Measurements from ENCODE around the gene SMAD3. TPM values are rescaled to one million over a fixed set of nuclear protein-coding genes. Genes with fewer than 3 reads are reported as not detected.
"Not testable (repeated sequence)": the region's sequence is repeated elsewhere in the genome, so short reads cannot be mapped to it uniquely, and the experiment has no call there.

Gene SMAD3
- total RNA-seq, 2 experiments from 2014 or later: 33.7 to 40.8 TPM

DNA sequence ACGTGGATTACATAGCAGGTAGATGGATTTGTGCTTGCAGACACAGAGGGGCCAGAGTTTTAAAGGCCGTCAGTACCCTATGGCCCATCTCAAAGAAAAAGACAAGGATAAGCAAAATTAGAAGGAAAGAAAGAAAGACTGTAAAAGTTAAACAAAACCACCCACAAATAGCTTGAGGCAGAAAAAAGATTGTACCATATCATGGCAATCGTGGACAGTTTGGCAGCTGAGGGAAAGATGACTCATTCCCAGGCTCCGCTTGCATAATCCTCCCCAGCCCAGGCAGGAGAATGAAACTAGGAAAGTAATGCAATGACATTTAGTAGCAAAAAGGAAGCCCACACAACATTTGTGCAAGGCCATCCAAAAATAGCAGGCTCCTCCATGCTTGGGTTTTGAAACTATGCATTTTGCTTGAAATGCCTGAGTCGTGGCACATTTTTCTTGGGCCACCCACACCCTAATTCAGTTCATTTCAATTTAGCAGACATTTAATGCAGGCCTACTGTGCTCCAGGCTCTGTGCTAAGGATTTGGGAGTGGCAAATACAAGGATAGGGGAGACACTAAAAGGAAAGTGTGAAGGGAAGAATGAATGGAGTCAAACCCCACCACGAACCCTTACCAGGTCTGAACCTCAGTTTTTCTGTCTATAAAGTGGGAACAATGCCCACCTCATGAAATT lies 40.9 kb upstream of the SMAD3 start:
- H3K36me3 Mint-ChIP-seq (ENCODE audit: low read depth): no peaks in the 10 kb centered on the region
- peak overlapping the region; percentile 53 for H3K27ac Mint-ChIP-seq
- POLR2A ChIA-PET: no interaction called here
- DNase-seq (peak; percentile 75), ATAC-seq (peak; percentile 68)
- intact Hi-C loops (cut with DNase I, micrococcal nuclease): loop anchor here in 1 of 2 experiments (1.0 to 10.0 kb wide), 2 partner anchors 283 to 720 kb away; no protein-coding TSS in a partner anchor
- no peak overlapping the region for H3K4me3 Mint-ChIP-seq
- CTCF ChIA-PET: interaction anchor here (0.9 to 1.2 kb wide), 3 partner anchors 78 to 280 kb away, joined by 3 to 4 read pairs (median 4); no protein-coding TSS in a partner anchor
- peaks cover 6% of the 10 kb centered on the region for H3K27me3 Mint-ChIP-seq
- H3K9me3 Mint-ChIP-seq (ENCODE audit: low read depth): no peaks in the 10 kb centered on the region
- peaks cover 34% of the 10 kb centered on the region for H3K4me1 Mint-ChIP-seq

- Mint-ChIP-seq H3K27me3 (peaks cover 6% of the 10 kb centered on the region), H3K4me1 (peaks cover 34% of the 10 kb centered on the region), H3K27ac (peak overlapping the region; percentile 1), H3K9me3 (ENCODE audit: low read depth) (no peaks in the 10 kb centered on the region), H3K4me3 (no peak overlapping the region), H3K36me3 (ENCODE audit: low read depth) (no peaks in the 10 kb centered on the region)
- ATAC-seq: no peak
- POLR2A ChIA-PET: interaction anchor here (0.8 kb wide), 1 partner anchor 77 kb away, joined by 6 read pairs; no protein-coding TSS in a partner anchor
- no peak for DNase-seq
- CTCF ChIA-PET: interaction anchor here (1.0 to 1.2 kb wide), 2 partner anchors 78 to 280 kb away, joined by 4 read pairs; no protein-coding TSS in a partner anchor
- intact Hi-C loops (cut with DNase I, micrococcal nuclease): loop anchor here (1.0 to 10.0 kb wide), 3 partner anchors 77 to 720 kb away; no protein-coding TSS in a partner anchor
These were observed 40.4 kb upstream of the SMAD3 start for GRCh38 chr15:67024998-67025368.

- intact Hi-C loops (cut with DNase I, micrococcal nuclease): loop anchor here (5.0 to 10.0 kb wide), 2 partner anchors 76 to 719 kb away; no protein-coding TSS in a partner anchor
- peaks cover 34% of the 10 kb centered on the region for H3K4me1 Mint-ChIP-seq
- ATAC-seq (no peak), DNase-seq (no peak)
- H3K36me3 Mint-ChIP-seq (ENCODE audit: low read depth): no peaks in the 10 kb centered on the region
- no peaks in the 10 kb centered on the region for H3K9me3 Mint-ChIP-seq (ENCODE audit: low read depth)
- H3K4me3 Mint-ChIP-seq: no peak overlapping the region
- POLR2A ChIA-PET: interaction anchor here (0.8 kb wide), 1 partner anchor 76 kb away, joined by 6 read pairs; no protein-coding TSS in a partner anchor
- peaks cover 6% of the 10 kb centered on the region for H3K27me3 Mint-ChIP-seq
- H3K27ac Mint-ChIP-seq: no peak overlapping the region
- CTCF ChIA-PET: interaction anchor here (0.9 to 1.2 kb wide), 3 partner anchors 73 to 279 kb away, joined by 3 to 4 read pairs (median 4); no protein-coding TSS in a partner anchor
These were observed 39.4 kb upstream of the SMAD3 start for GRCh38 chr15:67025719-67026609.

DNA sequence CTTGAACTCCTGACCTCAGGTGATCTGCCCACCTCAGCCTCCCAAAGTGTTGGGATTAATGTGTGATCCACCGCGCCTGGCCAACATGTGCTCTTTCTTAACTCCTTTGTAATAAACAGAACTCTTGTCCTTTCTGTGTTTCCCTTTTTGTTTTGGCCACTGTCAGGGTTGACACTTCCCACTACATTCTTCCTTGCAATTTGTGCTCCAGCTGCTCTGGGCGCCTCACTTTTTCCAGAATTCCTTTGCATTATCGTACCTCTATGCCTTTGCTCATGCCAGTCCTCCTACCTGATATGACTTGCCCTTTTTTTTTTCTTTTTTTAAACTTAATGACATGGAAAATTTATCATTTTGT lies 38.8 kb upstream of the SMAD3 start:
- intact Hi-C loops (cut with DNase I, micrococcal nuclease): loop anchor here (5.0 to 10.0 kb wide), 2 partner anchors 76 to 718 kb away; no protein-coding TSS in a partner anchor
- Mint-ChIP-seq H3K27ac (no peak overlapping the region), H3K27me3 (peaks cover 6% of the 10 kb centered on the region), H3K9me3 (ENCODE audit: low read depth) (no peaks in the 10 kb centered on the region), H3K4me1 (peaks cover 34% of the 10 kb centered on the region), H3K4me3 (no peak overlapping the region), H3K36me3 (ENCODE audit: low read depth) (no peaks in the 10 kb centered on the region)
- DNase-seq (no peak), ATAC-seq (no peak)
- CTCF ChIA-PET: no interaction called here
- POLR2A ChIA-PET: no interaction called here

DNA sequence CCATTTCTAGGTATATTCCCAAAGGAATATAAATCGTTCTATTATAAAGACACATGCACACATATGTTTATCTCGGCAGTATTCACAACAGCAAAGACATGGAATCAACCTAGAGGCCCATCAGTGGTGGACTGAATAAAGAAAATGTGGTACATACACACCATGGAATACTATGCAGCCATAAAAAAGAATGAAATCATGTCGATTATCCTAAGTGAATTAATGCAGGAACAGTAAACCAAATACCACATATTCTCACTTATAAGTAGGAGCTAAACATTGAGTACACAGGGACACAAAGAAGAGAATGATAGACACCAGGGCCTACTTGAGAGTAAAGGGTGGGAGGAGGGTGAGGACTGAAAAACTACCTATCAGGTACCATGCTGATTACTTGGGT lies 37.0 kb upstream of the SMAD3 start:
- H3K36me3 Mint-ChIP-seq (ENCODE audit: low read depth); CTCF ChIA-PET; H3K9me3 Mint-ChIP-seq (ENCODE audit: low read depth); ATAC-seq; DNase-seq; H3K4me3 Mint-ChIP-seq; H3K27ac Mint-ChIP-seq; H3K27me3 Mint-ChIP-seq; POLR2A ChIA-PET: not testable (repeated sequence)
- peaks cover 34% of the 10 kb centered on the region for H3K4me1 Mint-ChIP-seq
- intact Hi-C loops (cut with DNase I, micrococcal nuclease): loop anchor here (1.0 to 10.0 kb wide), 6 partner anchors 53 to 716 kb away; no protein-coding TSS in a partner anchor

- ATAC-seq (no peak), DNase-seq (no peak)
- ChIA-PET POLR2A (no interaction called here), CTCF (interaction anchor here (0.6 kb wide), 1 partner anchor 9 kb away, joined by 3 read pairs; no protein-coding TSS in a partner anchor)
- H3K36me3 Mint-ChIP-seq (ENCODE audit: low read depth): no peaks in the 10 kb centered on the region
- no peak overlapping the region for H3K27ac Mint-ChIP-seq
- H3K4me1 Mint-ChIP-seq: peaks cover 18% of the 10 kb centered on the region
- no peaks in the 10 kb centered on the region for H3K9me3 Mint-ChIP-seq (ENCODE audit: low read depth)
- H3K27me3 Mint-ChIP-seq: peaks cover 8% of the 10 kb centered on the region
- intact Hi-C loops (cut with DNase I, micrococcal nuclease): loop anchor here (5.0 kb wide), 3 partner anchors 37 to 212 kb away; partner anchors contain the start of gene SMAD3 (in 1 of the 2)
- no peak overlapping the region for H3K4me3 Mint-ChIP-seq
These were observed 35.2 kb upstream of the SMAD3 start for GRCh38 chr15:67030036-67030762.

GRCh38 chr15:67031331-67031730 lies 34.1 kb upstream of the SMAD3 start:
- DNase-seq (no peak), ATAC-seq (no peak)
- ChIA-PET CTCF (no interaction called here), POLR2A (no interaction called here)
- Mint-ChIP-seq H3K9me3 (ENCODE audit: low read depth) (no peaks in the 10 kb centered on the region), H3K27me3 (peaks cover 4% of the 10 kb centered on the region), H3K36me3 (ENCODE audit: low read depth) (no peaks in the 10 kb centered on the region), H3K4me1 (peaks cover 11% of the 10 kb centered on the region), H3K4me3 (no peak overlapping the region), H3K27ac (no peak overlapping the region)
- intact Hi-C loops (cut with DNase I, micrococcal nuclease): loop anchor here (5.0 kb wide), 3 partner anchors 36 to 211 kb away; partner anchors contain the start of gene SMAD3 (in 1 of the 2)

GRCh38 chr15:67032608-67033007 lies 32.8 kb upstream of the SMAD3 start:
- intact Hi-C loops (cut with DNase I, micrococcal nuclease): loop anchor here (2.0 to 5.0 kb wide), 4 partner anchors 34 to 210 kb away; partner anchors contain the start of gene SMAD3 (in 1 of the 2)
- no peak overlapping the region for H3K4me3 Mint-ChIP-seq
- H3K9me3 Mint-ChIP-seq (ENCODE audit: low read depth): no peaks in the 10 kb centered on the region
- ATAC-seq: no peak
- POLR2A ChIA-PET: interaction anchor here (0.6 kb wide), 1 partner anchor 16 kb away, joined by 3 read pairs; no protein-coding TSS in a partner anchor
- no peaks in the 10 kb centered on the region for H3K36me3 Mint-ChIP-seq (ENCODE audit: low read depth)
- H3K27ac Mint-ChIP-seq: no peak overlapping the region
- no peak for DNase-seq
- peaks cover 2% of the 10 kb centered on the region for H3K27me3 Mint-ChIP-seq
- CTCF ChIA-PET: interaction anchor here (0.6 kb wide), 1 partner anchor 32 kb away, joined by 3 read pairs; no protein-coding TSS in a partner anchor
- peaks cover 12% of the 10 kb centered on the region for H3K4me1 Mint-ChIP-seq

- Mint-ChIP-seq H3K9me3 (ENCODE audit: low read depth) (no peaks in the 10 kb centered on the region), H3K27me3 (peaks cover 2% of the 10 kb centered on the region), H3K4me3 (no peak overlapping the region), H3K4me1 (peaks cover 12% of the 10 kb centered on the region), H3K36me3 (ENCODE audit: low read depth) (no peaks in the 10 kb centered on the region), H3K27ac (peak overlapping the region; percentile 5)
- intact Hi-C loops (cut with DNase I, micrococcal nuclease): loop anchor here (2.0 to 5.0 kb wide), 4 partner anchors 34 to 209 kb away; partner anchors contain the start of gene SMAD3 (in 1 of the 2)
- DNase-seq (peak; percentile 69), ATAC-seq (peak; percentile 80)
- ChIA-PET CTCF (no interaction called here), POLR2A (no interaction called here)
These were observed 32.4 kb upstream of the SMAD3 start for GRCh38 chr15:67033012-67033411.

- ChIA-PET CTCF (interaction anchor here (0.7 kb wide), 1 partner anchor 54 kb away, joined by 3 read pairs; no protein-coding TSS in a partner anchor), POLR2A (no interaction called here)
- Mint-ChIP-seq H3K4me3 (no peak overlapping the region), H3K27ac (peak overlapping the region; percentile 5), H3K36me3 (ENCODE audit: low read depth) (no peaks in the 10 kb centered on the region), H3K9me3 (ENCODE audit: low read depth) (no peaks in the 10 kb centered on the region), H3K27me3 (peaks cover 2% of the 10 kb centered on the region), H3K4me1 (peaks cover 13% of the 10 kb centered on the region)
- peak; percentile 48 for DNase-seq
- intact Hi-C loops (cut with DNase I, micrococcal nuclease): loop anchor here (2.0 to 5.0 kb wide), 4 partner anchors 33 to 209 kb away; partner anchors contain the start of gene SMAD3 (in 1 of the 2)
- ATAC-seq: peak; percentile 47
These were observed 31.8 kb upstream of the SMAD3 start for GRCh38 chr15:67033571-67034044.
